Measurements from ENCODE around the gene NR3C2.

DNA sequence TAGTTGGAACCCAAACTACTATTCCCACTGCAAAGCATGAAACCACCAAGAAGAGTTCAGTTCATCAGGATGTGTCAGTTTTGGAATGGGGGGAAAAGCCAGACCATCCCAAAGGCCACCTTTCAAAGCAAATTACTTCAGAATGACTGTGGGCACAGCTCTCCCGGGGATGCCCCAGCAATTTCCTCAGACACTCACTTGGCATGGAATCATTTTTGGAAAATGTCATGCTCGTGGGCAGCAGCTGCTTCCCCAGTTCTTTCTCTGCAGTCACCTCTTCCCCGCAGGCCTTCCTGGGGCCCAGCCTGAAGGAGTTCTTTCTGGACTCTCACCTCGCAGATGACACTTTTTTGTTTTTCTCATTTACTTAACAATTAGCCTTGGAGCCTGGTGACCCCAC is 350.3 kb downstream of the NR3C2 start:
- no peak for TF ChIP-seq POLR2AphosphoS5 (IDR thresholded peaks at IDR 0.05; ENCODE audit: borderline replicate concordance, low read depth, low read length)
- no peak for TF ChIP-seq EZH2 (IDR thresholded peaks at IDR 0.05)
